Right lobe of liver (tissue), 4 donors: ENCODE data around the gene CMYA5.

Experiments used
- POLR2A ChIP-seq: fragments of 450-650 bp; IDR thresholded peaks from one replicate; pipeline ENCODE4 v1.6.1; 2017; ENCODE audit warnings: antibody characterized with exemption, mild to moderate bottlenecking
- TF ChIP-seq, protein P1 (sequence below), 4 donors: fragments of 200-600 bp in 3 of 4; fragments of 450-650 bp in 1 of 4; IDR thresholded peaks; one replicate each; pipeline versions ENCODE4 v1.5.1 to v1.8.0; 2016 to 2022; ENCODE audit warnings: antibody characterized with exemption in 4 of 4, mild to moderate bottlenecking in 2 of 4
- donor health status: DM: no; HTN: no; CAD: no.
- donor health status: DM: no; HTN: no; CAD: no.
- donor health status: DM: no; HTN: yes; CAD: no.

DNA sequence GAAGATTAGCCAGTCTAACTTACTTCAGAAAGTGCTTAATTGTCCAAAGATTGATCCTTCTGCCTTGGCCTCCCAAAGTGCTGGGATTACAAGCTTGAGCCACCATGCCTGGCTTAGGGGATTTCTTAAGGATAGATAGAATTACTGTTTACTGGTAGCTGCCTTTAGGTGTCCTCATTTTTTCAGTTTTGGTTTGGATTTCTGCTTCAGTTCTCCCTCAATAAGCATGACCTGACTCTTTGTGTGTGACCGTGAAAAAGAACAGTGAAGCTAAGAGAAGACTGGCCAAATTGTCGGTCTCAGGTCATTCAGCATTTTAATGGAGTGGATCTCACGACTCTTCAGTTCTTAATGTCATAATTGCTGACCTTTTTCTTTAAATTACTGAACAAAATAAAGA lies 22.9 kb upstream of the CMYA5 start:
- TF ChIP-seq, protein P1, sequence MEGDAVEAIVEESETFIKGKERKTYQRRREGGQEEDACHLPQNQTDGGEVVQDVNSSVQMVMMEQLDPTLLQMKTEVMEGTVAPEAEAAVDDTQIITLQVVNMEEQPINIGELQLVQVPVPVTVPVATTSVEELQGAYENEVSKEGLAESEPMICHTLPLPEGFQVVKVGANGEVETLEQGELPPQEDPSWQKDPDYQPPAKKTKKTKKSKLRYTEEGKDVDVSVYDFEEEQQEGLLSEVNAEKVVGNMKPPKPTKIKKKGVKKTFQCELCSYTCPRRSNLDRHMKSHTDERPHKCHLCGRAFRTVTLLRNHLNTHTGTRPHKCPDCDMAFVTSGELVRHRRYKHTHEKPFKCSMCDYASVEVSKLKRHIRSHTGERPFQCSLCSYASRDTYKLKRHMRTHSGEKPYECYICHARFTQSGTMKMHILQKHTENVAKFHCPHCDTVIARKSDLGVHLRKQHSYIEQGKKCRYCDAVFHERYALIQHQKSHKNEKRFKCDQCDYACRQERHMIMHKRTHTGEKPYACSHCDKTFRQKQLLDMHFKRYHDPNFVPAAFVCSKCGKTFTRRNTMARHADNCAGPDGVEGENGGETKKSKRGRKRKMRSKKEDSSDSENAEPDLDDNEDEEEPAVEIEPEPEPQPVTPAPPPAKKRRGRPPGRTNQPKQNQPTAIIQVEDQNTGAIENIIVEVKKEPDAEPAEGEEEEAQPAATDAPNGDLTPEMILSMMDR (IDR thresholded peaks at IDR 0.05): no peak
- no peak for TF ChIP-seq POLR2A
